Ascending aorta (tissue), 2 donors: ENCODE results near the gene ZP1. TPM values are rescaled to one million over a fixed set of nuclear protein-coding genes. Genes with fewer than 3 reads are reported as not detected.
A peak's percentile ranks its signal among the peaks of the same experiment; 100 is the strongest.

Experiments
- DNase-seq, 2 donors: peaks; one replicate each; pipeline ENCODE4 v3.0.0-alpha.2; 2019; ENCODE audit warnings: low spot score in 2 of 2
- H3K27ac ChIP-seq, 2 donors: fragments of 200-600 bp; sonication (generic); one replicate each; pipeline ENCODE4 v1.5.1; 2016 to 2017; ENCODE audit warnings: mild to moderate bottlenecking in 1 of 2
- H3K27me3 ChIP-seq: fragments of 200-600 bp; sonication (generic); one replicate; pipeline ENCODE4 v1.5.1; 2017
- H3K36me3 ChIP-seq, 2 donors: fragments of 200-600 bp; sonication (generic); one replicate each; pipeline ENCODE4 v1.5.1; 2016
- H3K4me1 ChIP-seq, 2 donors: fragments of 200-600 bp; sonication (generic); one replicate each; pipeline ENCODE4 v1.5.1; 2016 to 2017; ENCODE audit warnings: mild to moderate bottlenecking in 1 of 2
- H3K4me3 ChIP-seq, 2 donors: fragments of 200-600 bp; sonication (generic); one replicate each; pipeline ENCODE4 v1.5.1; 2016 to 2017; ENCODE audit warnings: mild to moderate bottlenecking in 1 of 2
- H3K9me3 ChIP-seq, 2 donors: fragments of 200-600 bp; sonication (generic); one replicate each; pipeline ENCODE4 v1.5.1; 2016
- CTCF ChIP-seq, 3 experiments: fragments of 200-600 bp in 2 of 3; fragments of 450-650 bp in 1 of 3; sonication (generic) in 2 of 3; IDR thresholded peaks; one replicate each; pipeline ENCODE4 v1.5.1; 2016 to 2019; ENCODE audit warnings: antibody characterized with exemption in 3 of 3, mild to moderate bottlenecking in 1 of 3, moderate library complexity in 1 of 3
- intact Hi-C: fragments of 100-400 bp; cut with DNase I; formaldehyde crosslinking; loops from one replicate; pipeline ENCODE4 v1.15.1; 2023
- total RNA-seq: library from RNA; depleted of rRNA; stranded (reverse); fragments of >200 nt; gene quantifications from one replicate; pipeline ENCODE4 v1.1.0, GENCODE V29; 2016

ZP1 gene
- total RNA-seq, 1 donor from 2014 or later: not detected

DNA sequence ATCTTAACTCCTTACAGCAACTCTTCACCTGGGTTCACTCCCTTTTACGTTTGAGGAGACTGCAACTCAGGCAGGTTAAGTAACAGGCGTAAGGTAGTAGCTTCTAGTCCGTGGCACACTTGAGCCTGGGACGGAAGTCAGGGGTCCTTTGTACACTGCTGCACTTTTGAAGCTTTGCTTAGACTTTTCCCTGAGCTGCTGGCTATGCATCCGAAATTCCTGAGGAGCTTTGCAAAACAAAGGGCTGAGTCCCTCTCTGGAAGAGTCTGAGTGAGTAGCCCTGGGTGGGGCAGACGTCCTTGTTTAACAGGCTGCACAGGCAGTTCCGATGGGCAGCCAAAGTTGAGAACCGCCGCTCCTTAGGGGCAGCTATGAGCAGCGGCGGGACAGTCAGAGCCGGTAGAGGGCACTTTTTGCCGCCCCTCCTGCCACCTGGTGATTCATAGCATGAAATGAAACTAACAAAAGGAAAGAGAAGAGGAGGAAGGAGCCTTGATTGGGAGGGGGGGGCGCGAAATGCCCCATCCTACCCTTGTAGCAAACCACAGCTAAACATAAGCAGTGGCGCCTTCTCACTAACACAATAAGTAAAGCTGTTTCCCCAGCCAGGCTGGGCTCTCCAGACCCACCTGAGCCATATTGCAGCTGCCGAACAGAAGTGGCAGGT lies 48.0 kb downstream of the ZP1 start:
- peak overlapping the region; percentile 70 to 96 for H3K4me3 ChIP-seq
- peaks cover 7 to 10% of the 10 kb centered on the region in 2 donors for H3K36me3 ChIP-seq
- H3K4me1 ChIP-seq: peaks cover 0 to 28% of the 10 kb centered on the region in 2 donors
- peak overlapping the region; percentile 89 to 97 for H3K27ac ChIP-seq
- intact Hi-C loops: loop anchor here (5.0 kb wide), 2 partner anchors 37 to 212 kb away; partner anchors contain the start of gene SLC15A3
- peak; percentile 48 to 89 for DNase-seq
- peak; percentile 22 to 49 (median 26) for TF ChIP-seq CTCF (IDR thresholded peaks at IDR 0.05)
- H3K9me3 ChIP-seq: no peaks in the 10 kb centered on the region
- H3K27me3 ChIP-seq: no peaks in the 10 kb centered on the region

- no peak for DNase-seq
- no peak for TF ChIP-seq CTCF (IDR thresholded peaks at IDR 0.05)
- Histone ChIP-seq H3K36me3 (peaks cover 20 to 23% of the 10 kb centered on the region in 2 donors), H3K4me3 (no peak overlapping the region), H3K27ac (peak overlapping the region in 1 of 2 donors; percentile 11), H3K4me1 (peaks cover 0 to 28% of the 10 kb centered on the region in 2 donors), H3K27me3 (no peaks in the 10 kb centered on the region), H3K9me3 (no peaks in the 10 kb centered on the region)
- intact Hi-C loops: loop anchor here (5.0 kb wide), 2 partner anchors 36 to 211 kb away; partner anchors contain the start of gene SLC15A3
Observed at GRCh38 chr11:60916669-60917206, 49.4 kb downstream of the ZP1 start.

GRCh38 chr11:60917267-60917666 lies 49.9 kb downstream of the ZP1 start:
- no peaks in the 10 kb centered on the region for H3K9me3 ChIP-seq
- peaks cover 0 to 28% of the 10 kb centered on the region in 2 donors for H3K4me1 ChIP-seq
- no peak overlapping the region for H3K4me3 ChIP-seq
- no peaks in the 10 kb centered on the region for H3K27me3 ChIP-seq
- peaks cover 26 to 28% of the 10 kb centered on the region in 2 donors for H3K36me3 ChIP-seq
- no peak overlapping the region for H3K27ac ChIP-seq
- intact Hi-C loops: loop anchor here (5.0 kb wide), 2 partner anchors 35 to 210 kb away; partner anchors contain the start of gene SLC15A3
- no peak for TF ChIP-seq CTCF (IDR thresholded peaks at IDR 0.05)
- no peak for DNase-seq

DNA sequence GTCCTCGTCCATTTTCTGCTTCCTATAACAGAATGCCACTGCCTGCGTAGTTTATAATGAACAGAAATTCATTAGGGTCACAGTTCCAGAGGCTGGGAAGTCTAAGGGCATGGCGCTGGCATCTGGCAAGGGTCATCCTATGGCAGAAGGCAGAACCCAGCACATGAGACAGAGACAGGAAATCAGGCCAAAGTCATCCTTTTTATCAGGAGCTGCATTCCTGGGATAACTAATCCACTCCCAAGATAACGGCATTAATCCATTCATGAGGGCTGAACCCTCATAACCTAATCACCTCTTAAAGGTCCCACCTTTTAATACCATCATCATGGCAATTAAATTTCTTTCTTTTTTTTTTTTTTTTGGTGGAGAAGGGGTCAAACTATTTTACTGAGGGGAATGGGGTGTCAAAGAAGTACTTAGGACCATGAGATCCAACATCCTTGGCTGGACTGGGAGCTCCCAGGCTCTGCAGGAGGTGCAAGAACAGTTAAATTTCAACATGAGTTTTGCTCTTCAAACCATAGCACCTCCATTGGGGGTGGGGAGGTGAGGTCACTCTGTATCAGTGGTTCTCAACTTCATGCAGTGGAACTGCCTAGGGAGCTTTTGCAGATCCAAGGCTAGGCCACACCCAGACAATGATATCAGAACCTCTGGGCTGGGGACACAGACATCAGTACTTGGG lies 51.1 kb downstream of the ZP1 start:
- no peak for TF ChIP-seq CTCF (IDR thresholded peaks at IDR 0.05)
- Histone ChIP-seq H3K9me3 (no peaks in the 10 kb centered on the region), H3K27me3 (no peaks in the 10 kb centered on the region), H3K4me1 (peaks cover 0 to 20% of the 10 kb centered on the region in 2 donors), H3K4me3 (no peak overlapping the region), H3K27ac (no peak overlapping the region), H3K36me3 (peaks cover 33 to 40% of the 10 kb centered on the region in 2 donors)
- intact Hi-C loops: loop anchor here (5.0 kb wide), 2 partner anchors 34 to 209 kb away; partner anchors contain the start of gene SLC15A3
- no peak for DNase-seq

DNA sequence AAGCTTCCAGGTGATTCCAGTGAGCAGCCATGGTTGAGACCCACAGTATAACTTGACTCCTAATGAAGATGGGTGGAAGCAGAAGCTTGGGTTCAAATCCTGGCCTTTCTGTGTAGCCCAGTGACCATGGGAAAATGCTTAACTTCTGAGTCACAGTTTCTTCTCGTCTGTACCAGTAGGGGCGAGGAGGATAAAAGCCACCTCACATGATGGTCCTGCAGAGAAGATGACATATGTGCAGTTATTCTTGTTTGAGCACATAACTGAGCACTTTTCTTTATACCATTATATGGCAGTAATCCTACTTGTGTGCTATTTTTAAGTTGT lies 51.6 kb downstream of the ZP1 start:
- TF ChIP-seq CTCF (IDR thresholded peaks at IDR 0.05): no peak
- no peak overlapping the region for H3K4me3 ChIP-seq
- intact Hi-C loops: loop anchor here (5.0 kb wide), 2 partner anchors 33 to 208 kb away; partner anchors contain the start of gene SLC15A3
- peaks cover 0 to 22% of the 10 kb centered on the region in 2 donors for H3K4me1 ChIP-seq
- H3K27me3 ChIP-seq: no peaks in the 10 kb centered on the region
- no peak for DNase-seq
- no peaks in the 10 kb centered on the region for H3K9me3 ChIP-seq
- H3K36me3 ChIP-seq: peaks cover 33 to 40% of the 10 kb centered on the region in 2 donors
- H3K27ac ChIP-seq: no peak overlapping the region
